T-helper 1 cell treated with Interleukin-12 subunit alpha and Interleukin-12 subunit beta and Interleukin-4 antibody, amounts not matched to agents 30 ng/mL and 1 ng/mL, for 36 hours (primary cell): ENCODE data around the gene OR6A2. TPM values are rescaled to one million over a fixed set of nuclear protein-coding genes. Genes with fewer than 3 reads are reported as not detected.
"Not testable (repeated sequence)": the region's sequence is repeated elsewhere in the genome, so short reads cannot be mapped to it uniquely, and the experiment has no call there.

Source experiments
- intact Hi-C: fragments of 100-400 bp; cut with micrococcal nuclease; formaldehyde crosslinking; loops from one replicate; pipeline ENCODE4 v1.15.1; 2024
- total RNA-seq: library from RNA; stranded (reverse); gene quantifications from 2 replicates; pipeline ENCODE4 v1.2.3, GENCODE V29; 2022

OR6A2 gene
- total RNA-seq: 0.05 and 0.12 TPM in 2 replicates

GRCh38 chr11:6799402-6799801 is at the start of gene OR6A2:
Gene OR6A2, minus strand, starts transcription at chr11:6799689. Its CDS starts 3,981 bp downstream, at chr11:6795708.
- intact Hi-C loops: no loop called here

GRCh38 chr11:6845383-6845782 is 45.9 kb upstream of the OR6A2 start, which contains the start of gene OR10A5:
Gene OR10A5, plus strand, starts transcription at chr11:6845683. Its CDS starts 0 bp downstream, at chr11:6845683.
- intact Hi-C loops: no loop called here

GRCh38 chr11:6844356-6844755 is 44.9 kb upstream of the OR6A2 start:
- intact Hi-C loops: no loop called here

GRCh38 chr11:6843670-6844069 is 44.2 kb upstream of the OR6A2 start:
- intact Hi-C loops: no loop called here

GRCh38 chr11:6841694-6842093 is 42.2 kb upstream of the OR6A2 start:
- intact Hi-C loops: no loop called here

- intact Hi-C loops: no loop called here
Measured at GRCh38 chr11:6834021-6834420, 34.5 kb upstream of the OR6A2 start.

- intact Hi-C loops: no loop called here
Measured at GRCh38 chr11:6833356-6833755, 33.9 kb upstream of the OR6A2 start.

- intact Hi-C loops: no loop called here
Measured at GRCh38 chr11:6828103-6828502, 28.6 kb upstream of the OR6A2 start.

GRCh38 chr11:6825231-6825744 is 25.8 kb upstream of the OR6A2 start:
- intact Hi-C loops: no loop called here

- intact Hi-C loops: no loop called here
Measured at GRCh38 chr11:6824136-6824823, 24.8 kb upstream of the OR6A2 start.

- intact Hi-C loops: loop anchor here (10.0 kb wide), 1 partner anchor 456 kb away; no protein-coding TSS in a partner anchor
Measured at GRCh38 chr11:6818967-6819366, 19.5 kb upstream of the OR6A2 start.

GRCh38 chr11:6817694-6818093 is 18.2 kb upstream of the OR6A2 start:
- intact Hi-C loops: loop anchor here (10.0 kb wide), 1 partner anchor 457 kb away; no protein-coding TSS in a partner anchor

GRCh38 chr11:6813656-6814055 is 14.2 kb upstream of the OR6A2 start:
- intact Hi-C loops: loop anchor here (10.0 kb wide), 1 partner anchor 461 kb away; no protein-coding TSS in a partner anchor

- intact Hi-C loops: loop anchor here (1.0 to 10.0 kb wide), 3 partner anchors 462 to 882 kb away; no protein-coding TSS in a partner anchor
Measured at GRCh38 chr11:6812390-6813005, 13.0 kb upstream of the OR6A2 start.

GRCh38 chr11:6801075-6801474 is 1.6 kb upstream of the OR6A2 start:
- intact Hi-C loops: not testable (repeated sequence)

GRCh38 chr11:6794639-6795038 is 4.8 kb downstream of the OR6A2 start:
- intact Hi-C loops: no loop called here

- intact Hi-C loops: no loop called here
Measured at GRCh38 chr11:6790546-6790945, 8.9 kb downstream of the OR6A2 start.

GRCh38 chr11:6782720-6783119 is 16.8 kb downstream of the OR6A2 start, which contains the start of gene OR2AG1:
Gene OR2AG1, plus strand, starts transcription at chr11:6783020. Its CDS starts 2,018 bp downstream, at chr11:6785038.
- intact Hi-C loops: no loop called here

- intact Hi-C loops: no loop called here
Measured at GRCh38 chr11:6780829-6781228, 18.7 kb downstream of the OR6A2 start.

GRCh38 chr11:6778518-6778917 is 21.0 kb downstream of the OR6A2 start:
- intact Hi-C loops: no loop called here

GRCh38 chr11:6771926-6772893 is 27.3 kb downstream of the OR6A2 start, which contains the start of gene OR2AG2:
Gene OR2AG2, minus strand, starts transcription at chr11:6771976. Its CDS starts 3,019 bp downstream, at chr11:6768957.
- intact Hi-C loops: no loop called here
